Activated naive CD4-positive, alpha-beta T cell treated with anti-CD3 and anti-CD28 coated beads, Interleukin-2, amount 10 ng/mL, durations not matched to agents 7 days and 5 days (primary cell): ENCODE measurements around the gene PARD3B.

Source experiments
- CTCF ChIA-PET: fragments of 350-600 bp; sonication (Branson Sonifier 250); formaldehyde crosslinking; loops from one replicate; lab custom pipeline; 2021; ENCODE audit warnings: antibody characterized with exemption; lab: Charles Lee
- DNase-seq: peaks from one replicate; pipeline ENCODE4 v3.0.0-alpha.2; 2020
- H3K27ac Mint-ChIP-seq: one replicate; pipeline ENCODE4 v1.8.0; 2021; ENCODE audit warnings: mild to moderate bottlenecking, moderate library complexity, mixed read lengths
- H3K27me3 Mint-ChIP-seq: one replicate; pipeline ENCODE4 v1.8.0; 2021; ENCODE audit warnings: mild to moderate bottlenecking, mixed read lengths
- H3K36me3 Mint-ChIP-seq: one replicate; pipeline ENCODE4 v1.8.0; 2021; ENCODE audit warnings: mixed read lengths
- H3K4me1 Mint-ChIP-seq: one replicate; pipeline ENCODE4 v1.8.0; 2021; ENCODE audit warnings: mixed read lengths
- H3K4me3 Mint-ChIP-seq: one replicate; pipeline ENCODE4 v1.8.0; 2021; ENCODE audit warnings: mild to moderate bottlenecking, moderate library complexity, mixed read lengths
- H3K9me3 Mint-ChIP-seq: one replicate; pipeline ENCODE4 v1.8.0; 2021; ENCODE audit warnings: mixed read lengths

Gene PARD3B

GRCh38 chr2:205642599-205643356, 1097.5 kb downstream of the PARD3B start:
- peaks cover 12% of the 10 kb centered on the region for H3K4me1 Mint-ChIP-seq
- peak overlapping the region; percentile 28 for H3K27ac Mint-ChIP-seq
- no peaks in the 10 kb centered on the region for H3K36me3 Mint-ChIP-seq
- no peak for DNase-seq
- CTCF ChIA-PET = no interaction called here
- no peak overlapping the region for H3K4me3 Mint-ChIP-seq
- peaks cover 2% of the 10 kb centered on the region for H3K9me3 Mint-ChIP-seq
- H3K27me3 Mint-ChIP-seq = peaks cover 17% of the 10 kb centered on the region

GRCh38 chr2:205643391-205643885, 1098.2 kb downstream of the PARD3B start:
- Mint-ChIP-seq H3K27ac (no peak overlapping the region), H3K4me3 (no peak overlapping the region), H3K4me1 (peaks cover 7% of the 10 kb centered on the region), H3K27me3 (peaks cover 17% of the 10 kb centered on the region), H3K36me3 (no peaks in the 10 kb centered on the region), H3K9me3 (peaks cover 2% of the 10 kb centered on the region)
- CTCF ChIA-PET = no interaction called here
- DNase-seq = no peak

GRCh38 chr2:205644018-205644417, 1098.7 kb downstream of the PARD3B start:
- peaks cover 17% of the 10 kb centered on the region for H3K27me3 Mint-ChIP-seq
- H3K4me1 Mint-ChIP-seq = peaks cover 5% of the 10 kb centered on the region
- H3K27ac Mint-ChIP-seq = no peak overlapping the region
- CTCF ChIA-PET = no interaction called here
- no peak overlapping the region for H3K4me3 Mint-ChIP-seq
- peaks cover 2% of the 10 kb centered on the region for H3K9me3 Mint-ChIP-seq
- H3K36me3 Mint-ChIP-seq = no peaks in the 10 kb centered on the region
- no peak for DNase-seq

DNA sequence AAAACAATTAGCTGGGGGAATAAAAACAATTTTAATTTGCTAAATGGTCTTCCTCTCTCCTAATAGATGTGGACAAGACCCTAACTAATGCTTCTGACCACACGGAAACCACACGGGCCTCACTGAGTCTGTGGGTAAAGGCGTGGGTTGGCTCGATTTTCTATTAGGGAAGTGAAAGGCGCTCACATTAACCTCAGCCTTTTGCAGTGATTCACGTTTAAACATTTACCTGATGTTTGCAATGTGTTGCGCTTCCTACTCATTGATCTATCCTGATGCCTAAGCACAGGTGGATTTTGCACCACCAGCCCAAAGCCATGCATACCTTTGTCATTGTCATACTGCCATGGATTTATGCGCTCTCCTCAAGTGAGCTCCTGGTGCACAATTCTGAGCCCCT, 1101.4 kb downstream of the PARD3B start:
- Mint-ChIP-seq H3K36me3 (no peaks in the 10 kb centered on the region), H3K27me3 (peaks cover 17% of the 10 kb centered on the region), H3K27ac (no peak overlapping the region)

GRCh38 chr2:205650450-205650849, 1105.2 kb downstream of the PARD3B start:
- CTCF ChIA-PET = interaction anchor here (1.3 kb wide), 1 partner anchor 779 kb away, joined by 4 read pairs; no protein-coding TSS in a partner anchor
- H3K27ac Mint-ChIP-seq = no peak overlapping the region
- no peaks in the 10 kb centered on the region for H3K27me3 Mint-ChIP-seq

More for the DNA sequence above, 1101.4 kb downstream of the PARD3B start:
- Mint-ChIP-seq H3K4me3 (no peak overlapping the region), H3K4me1 (no peaks in the 10 kb centered on the region), H3K9me3 (no peaks in the 10 kb centered on the region)
- DNase-seq = no peak
- CTCF ChIA-PET = no interaction called here

DNA sequence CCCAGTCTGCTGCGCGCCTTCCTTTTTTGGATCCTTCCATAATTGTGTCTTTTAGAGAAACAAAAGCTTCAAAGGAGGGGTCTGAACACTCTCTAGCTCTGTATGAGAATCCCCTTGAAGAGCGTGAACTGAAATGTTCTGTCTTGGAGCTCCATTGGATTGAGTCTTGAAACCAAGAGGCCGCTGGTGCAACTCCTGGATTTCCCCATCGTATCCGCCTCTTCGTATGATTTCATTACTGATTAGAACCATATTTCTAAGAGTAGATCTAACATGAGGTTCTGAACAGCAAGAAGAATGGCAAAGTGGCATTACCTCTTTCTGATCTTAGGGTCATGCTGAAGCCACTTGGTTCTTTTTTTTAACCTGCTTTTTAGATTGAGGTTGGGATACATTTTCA, 1105.7 kb downstream of the PARD3B start:
- Mint-ChIP-seq H3K9me3 (no peaks in the 10 kb centered on the region), H3K27ac (no peak overlapping the region), H3K36me3 (no peaks in the 10 kb centered on the region), H3K4me3 (no peak overlapping the region), H3K27me3 (no peaks in the 10 kb centered on the region), H3K4me1 (no peaks in the 10 kb centered on the region)
- CTCF ChIA-PET = interaction anchor here (1.3 kb wide), 1 partner anchor 779 kb away, joined by 4 read pairs; no protein-coding TSS in a partner anchor
- DNase-seq = no peak

More at GRCh38 chr2:205650450-205650849, 1105.2 kb downstream of the PARD3B start:
- no peak overlapping the region for H3K4me3 Mint-ChIP-seq
- H3K36me3 Mint-ChIP-seq = no peaks in the 10 kb centered on the region
- no peak for DNase-seq
- no peaks in the 10 kb centered on the region for H3K4me1 Mint-ChIP-seq
- H3K9me3 Mint-ChIP-seq = no peaks in the 10 kb centered on the region

DNA sequence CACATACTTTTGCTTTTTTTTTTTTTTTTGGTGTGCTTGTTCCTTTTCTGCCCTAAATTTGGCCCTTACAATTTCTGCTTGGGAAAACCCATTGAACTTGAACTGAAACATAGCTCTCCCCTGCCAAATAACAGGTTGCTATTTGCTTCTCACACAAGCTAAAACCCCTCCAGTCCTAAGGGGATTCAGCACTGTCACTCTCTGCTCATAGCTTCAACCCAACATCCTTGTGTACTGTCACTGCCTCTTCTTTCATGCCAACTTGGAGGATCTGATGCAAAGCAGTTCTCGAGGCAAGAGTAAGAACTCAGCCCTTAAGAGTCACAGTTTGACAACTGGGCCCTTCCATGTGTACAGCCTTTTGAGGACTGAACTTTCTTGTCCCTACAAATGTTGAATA, 1106.4 kb downstream of the PARD3B start:
- H3K27me3 Mint-ChIP-seq = no peaks in the 10 kb centered on the region
- DNase-seq = no peak
- CTCF ChIA-PET = interaction anchor here (1.5 kb wide), 1 partner anchor 24 kb away, joined by 4 read pairs; no protein-coding TSS in a partner anchor
- no peak overlapping the region for H3K4me3 Mint-ChIP-seq
- H3K9me3 Mint-ChIP-seq = no peaks in the 10 kb centered on the region
- H3K36me3 Mint-ChIP-seq = no peaks in the 10 kb centered on the region
- H3K27ac Mint-ChIP-seq = no peak overlapping the region
- no peaks in the 10 kb centered on the region for H3K4me1 Mint-ChIP-seq

DNA sequence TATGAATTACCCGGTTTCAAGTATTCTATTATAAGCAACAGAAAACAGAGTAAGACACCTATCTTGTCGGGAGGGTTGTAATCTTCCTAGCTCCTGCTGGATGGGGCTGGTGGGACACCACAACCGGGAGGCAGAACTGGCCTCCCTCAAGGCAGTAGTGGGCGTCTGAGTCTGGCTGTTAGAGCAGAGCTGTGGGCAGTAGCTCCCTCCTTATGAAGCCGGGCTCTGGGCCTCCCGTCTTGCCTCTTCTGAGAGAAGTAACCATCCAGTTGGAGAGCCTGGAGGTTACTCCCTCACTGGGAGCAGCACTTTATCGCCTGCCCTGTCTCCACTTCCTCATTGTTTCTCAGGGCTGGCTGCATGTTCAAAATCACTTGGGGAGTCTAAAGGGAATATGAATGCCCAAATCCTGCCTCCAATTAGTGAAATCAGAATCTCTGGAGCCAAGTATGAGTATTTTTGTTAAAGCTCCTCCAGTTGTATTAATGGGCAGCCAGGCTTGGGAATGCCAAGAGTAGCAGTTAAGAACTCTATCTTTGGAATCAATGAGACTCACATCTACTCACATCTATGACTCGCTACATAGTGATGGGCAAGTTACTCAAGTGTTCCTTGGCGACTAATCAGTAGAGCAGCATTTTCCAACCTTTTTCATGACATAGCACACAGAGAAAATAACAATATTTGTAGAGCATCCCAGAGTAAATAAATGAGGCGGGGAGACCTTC, 1109.8 kb downstream of the PARD3B start:
- Mint-ChIP-seq H3K27me3 (no peaks in the 10 kb centered on the region), H3K4me3 (no peak overlapping the region), H3K27ac (no peak overlapping the region), H3K4me1 (peaks cover 3% of the 10 kb centered on the region), H3K36me3 (no peaks in the 10 kb centered on the region), H3K9me3 (no peaks in the 10 kb centered on the region)
- DNase-seq = no peak
- CTCF ChIA-PET = interaction anchor here (0.6 to 1.6 kb wide), 2 partner anchors 21 to 1258 kb away, joined by 3 to 5 read pairs; no protein-coding TSS in a partner anchor

GRCh38 chr2:205655779-205656456, 1110.6 kb downstream of the PARD3B start:
- Mint-ChIP-seq H3K9me3 (no peaks in the 10 kb centered on the region), H3K36me3 (no peaks in the 10 kb centered on the region), H3K4me1 (peaks cover 12% of the 10 kb centered on the region), H3K27ac (no peak overlapping the region), H3K4me3 (no peak overlapping the region), H3K27me3 (no peaks in the 10 kb centered on the region)
- CTCF ChIA-PET = no interaction called here
- no peak for DNase-seq

- Mint-ChIP-seq H3K9me3 (no peaks in the 10 kb centered on the region), H3K27ac (no peak overlapping the region), H3K4me3 (no peak overlapping the region), H3K27me3 (no peaks in the 10 kb centered on the region), H3K36me3 (no peaks in the 10 kb centered on the region), H3K4me1 (peaks cover 17% of the 10 kb centered on the region)
- DNase-seq = no peak
- CTCF ChIA-PET = no interaction called here
Observed at GRCh38 chr2:205656461-205656860, 1111.2 kb downstream of the PARD3B start.

GRCh38 chr2:205656941-205657340, 1111.7 kb downstream of the PARD3B start:
- CTCF ChIA-PET = no interaction called here
- Mint-ChIP-seq H3K9me3 (no peaks in the 10 kb centered on the region), H3K4me3 (no peak overlapping the region)

GRCh38 chr2:205657579-205657978, 1112.3 kb downstream of the PARD3B start:
- CTCF ChIA-PET = no interaction called here
- no peak overlapping the region for H3K4me3 Mint-ChIP-seq
- no peaks in the 10 kb centered on the region for H3K27me3 Mint-ChIP-seq
- H3K9me3 Mint-ChIP-seq = no peaks in the 10 kb centered on the region
- no peak overlapping the region for H3K27ac Mint-ChIP-seq
- peaks cover 26% of the 10 kb centered on the region for H3K4me1 Mint-ChIP-seq
- no peak for DNase-seq
- H3K36me3 Mint-ChIP-seq = no peaks in the 10 kb centered on the region

More at GRCh38 chr2:205656941-205657340, 1111.7 kb downstream of the PARD3B start:
- no peaks in the 10 kb centered on the region for H3K36me3 Mint-ChIP-seq
- no peak for DNase-seq
- peaks cover 21% of the 10 kb centered on the region for H3K4me1 Mint-ChIP-seq
- H3K27me3 Mint-ChIP-seq = no peaks in the 10 kb centered on the region
- H3K27ac Mint-ChIP-seq = no peak overlapping the region

DNA sequence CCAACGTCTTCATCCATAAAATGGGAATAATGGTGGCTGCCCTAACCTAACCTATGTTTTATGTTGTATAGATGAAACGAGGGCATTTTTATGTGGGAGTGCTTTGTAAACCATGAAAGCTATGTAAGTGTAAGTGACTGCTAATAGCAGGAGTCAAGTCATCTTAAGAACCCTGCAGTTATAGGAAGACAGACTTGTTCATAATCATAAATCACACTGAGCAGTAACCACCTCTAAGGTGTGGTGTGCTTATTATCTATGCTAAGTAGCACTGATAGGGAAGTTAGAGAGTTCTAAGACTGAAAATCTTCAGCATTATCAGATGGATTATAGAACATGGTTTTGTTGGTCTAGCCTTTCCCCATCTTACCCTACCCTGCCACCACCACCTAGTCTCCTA, 1112.8 kb downstream of the PARD3B start:
- Mint-ChIP-seq H3K9me3 (no peaks in the 10 kb centered on the region), H3K27ac (no peak overlapping the region), H3K36me3 (no peaks in the 10 kb centered on the region), H3K4me1 (peaks cover 28% of the 10 kb centered on the region), H3K27me3 (peaks cover under 1% of the 10 kb centered on the region), H3K4me3 (no peak overlapping the region)
- CTCF ChIA-PET = no interaction called here
- DNase-seq = no peak

GRCh38 chr2:205658572-205658971, 1113.3 kb downstream of the PARD3B start:
- no peak for DNase-seq
- H3K27ac Mint-ChIP-seq = no peak overlapping the region
- H3K4me1 Mint-ChIP-seq = peaks cover 33% of the 10 kb centered on the region
- H3K27me3 Mint-ChIP-seq = peaks cover 4% of the 10 kb centered on the region
- no peaks in the 10 kb centered on the region for H3K36me3 Mint-ChIP-seq
- H3K9me3 Mint-ChIP-seq = no peaks in the 10 kb centered on the region
- CTCF ChIA-PET = no interaction called here
- H3K4me3 Mint-ChIP-seq = no peak overlapping the region
